HepG2 (cell line): ENCODE results near the gene ITCH. TPM values are rescaled to one million over a fixed set of nuclear protein-coding genes. Genes with fewer than 3 reads are reported as not detected.
A peak's percentile ranks its signal among the peaks of the same experiment; 100 is the strongest.

ENCODE experiments used
- AGO1 ChIP-seq: fragments of 200-400 bp; formaldehyde crosslinking; IDR thresholded peaks from 2 replicates; pipeline ENCODE4 v1.6.1; 2017; ENCODE audit warnings: mild to moderate bottlenecking, low read depth, low read length, moderate library complexity; ENCODE audit not compliant: poor library complexity, severe bottlenecking
- AHR ChIP-seq: IDR thresholded peaks from 2 replicates; pipeline ENCODE4 v1.6.1; 2018; ENCODE audit warnings: missing genetic modification reagents, missing compliant biosample characterization
- ARNT2 ChIP-seq: sonication (generic); formaldehyde crosslinking; IDR thresholded peaks from 2 replicates; pipeline ENCODE4 v1.8.0; 2022; ENCODE audit warnings: mild to moderate bottlenecking, low read depth, missing genetic modification reagents, moderate library complexity
- CBX2 ChIP-seq, 2 experiments: fragments of 200-600 bp in 1 of 2; sonication (generic); formaldehyde crosslinking in 1 of 2; IDR thresholded peaks; 2 replicates each; pipeline versions ENCODE4 v1.7.0 to v1.8.1; 2018 to 2022; ENCODE audit warnings: low read depth in 2 of 2, low read length in 1 of 2, mild to moderate bottlenecking in 1 of 2, missing genetic modification reagents in 1 of 2
- GATAD2A ChIP-seq: IDR thresholded peaks from 2 replicates; pipeline ENCODE4 v1.6.1; 2016
- HMG20B ChIP-seq: conservative IDR thresholded peaks from 2 replicates; pipeline ENCODE4 v1.6.1; 2016; ENCODE audit warnings: missing genetic modification reagents, missing compliant biosample characterization
- HMGXB3 ChIP-seq: sonication (generic); formaldehyde crosslinking; IDR thresholded peaks from 2 replicates; pipeline ENCODE4 v1.4.0; 2020; ENCODE audit warnings: missing genetic modification reagents, borderline replicate concordance
- IRF1 ChIP-seq: sonication (generic); formaldehyde crosslinking; IDR thresholded peaks from 2 replicates; pipeline ENCODE4 v1.4.0; 2020; ENCODE audit warnings: low read depth, mild to moderate bottlenecking, missing genetic modification reagents
- KAT8 ChIP-seq: IDR thresholded peaks from 2 replicates; pipeline ENCODE4 v1.6.1; 2016; ENCODE audit warnings: missing genetic modification reagents, missing compliant biosample characterization
- RERE ChIP-seq: IDR thresholded peaks from 2 replicates; pipeline ENCODE4 v1.6.1; 2016; ENCODE audit warnings: low read depth, missing genetic modification reagents, missing compliant biosample characterization
- REXO4 ChIP-seq: sonication (generic); formaldehyde crosslinking; IDR thresholded peaks from 2 replicates; pipeline ENCODE4 v1.8.0; 2022; ENCODE audit warnings: missing genetic modification reagents, mild to moderate bottlenecking, borderline replicate concordance
- SP5 ChIP-seq: IDR thresholded peaks from 2 replicates; pipeline ENCODE4 v1.6.1; 2016; ENCODE audit warnings: low read depth, borderline replicate concordance
- ZFP36L1 ChIP-seq: sonication (generic); formaldehyde crosslinking; IDR thresholded peaks from 2 replicates; pipeline ENCODE4 v1.8.0; 2022; ENCODE audit warnings: mild to moderate bottlenecking, missing genetic modification reagents, moderate library complexity
- ZNF138 ChIP-seq: sonication (generic); formaldehyde crosslinking; IDR thresholded peaks from 2 replicates; pipeline ENCODE4 v1.5.0; 2020; ENCODE audit warnings: mild to moderate bottlenecking, low read depth, missing genetic modification reagents
- ZNF329 ChIP-seq: sonication (generic); formaldehyde crosslinking; IDR thresholded peaks from 2 replicates; pipeline ENCODE4 v1.9.0; 2021; ENCODE audit warnings: low read depth, mild to moderate bottlenecking, missing genetic modification reagents
- ZNF33A ChIP-seq: sonication (generic); formaldehyde crosslinking; IDR thresholded peaks from 2 replicates; pipeline ENCODE4 v1.5.1; 2020; ENCODE audit warnings: missing genetic modification reagents, mild to moderate bottlenecking, moderate library complexity, borderline replicate concordance
- ZNF567 ChIP-seq: sonication (generic); formaldehyde crosslinking; IDR thresholded peaks from 2 replicates; pipeline ENCODE4 v1.8.1; 2023; ENCODE audit warnings: mild to moderate bottlenecking, missing genetic modification reagents, borderline replicate concordance
- ZNF75D ChIP-seq: sonication (generic); formaldehyde crosslinking; IDR thresholded peaks from 2 replicates; pipeline ENCODE4 v1.8.1; 2023; ENCODE audit warnings: missing genetic modification reagents, mild to moderate bottlenecking, borderline replicate concordance
- polyA plus RNA-seq, 8 experiments: library from polyadenylated mRNA; depleted of rRNA in 3 of 8; stranded (reverse) in 7 of 8; unstranded in 1 of 8; fragments of >200 nt; fragmentation: Illumina TruSeq in 4 of 8; extraction: Trizol in 4 of 8; gene quantifications; 2 replicates each; pipeline versions ENCODE4 v1.2.1 to v1.2.3, GENCODE V29; 2011 to 2016; ENCODE audit warnings: low read depth in 4 of 8, missing spikeins in 1 of 8, mixed read lengths in 1 of 8; ENCODE audit not compliant: insufficient read depth in 1 of 8
- total RNA-seq, 5 experiments: library from RNA; depleted of rRNA; stranded (reverse); fragments of >200 nt; fragmentation: Illumina TruSeq; extraction: Trizol; gene quantifications; 2 replicates each; pipeline ENCODE4 v1.2.3, GENCODE V29; 2016; ENCODE audit warnings: low read depth in 1 of 5

The ITCH gene
- total and polyA plus RNA-seq, 2 of the 13 experiments (the other 11 are each of a cell fraction or from before 2014, with no cell fraction given), result 20.5 to 112 TPM

GRCh38 chr20:34334654-34335407, 28.2 kb upstream of the ITCH start (continued):
- TF ChIP-seq ZNF75D (CRISPR knock-in tag) (no peak), AGO1 (no peak), ZFP36L1 (CRISPR knock-in tag) (no peak), SP5 (CRISPR knock-in tag) (no peak), ARNT2 (0 out of 2 replicates have a peak, but pooled peaks have one; percentile 59), ZNF33A (no peak), KAT8 (CRISPR knock-in tag) (peak; percentile 15; the same call in 1 of the 2 replicates), REXO4 (CRISPR knock-in tag) (no peak), IRF1 (CRISPR knock-in tag) (no peak), HMGXB3 (CRISPR knock-in tag) (0 out of 2 replicates have a peak, but pooled peaks have one; percentile 53), ZNF138 (CRISPR knock-in tag) (no peak), HMG20B (no peak; the same call in 1 of the 2 replicates), AHR (CRISPR knock-in tag) (no peak), CBX2 (IDR thresholded peaks at IDR 0.05; ENCODE audit: low read depth, low read length) (no peak), CBX2 (CRISPR knock-in tag; IDR thresholded peaks at IDR 0.05; ENCODE audit: low read depth) (no peak), GATAD2A (CRISPR knock-in tag) (peak; percentile 19), RERE (CRISPR knock-in tag) (no peak), ZNF567 (no peak), ZNF329 (CRISPR knock-in tag) (no peak)
